WERI-Rb-1 (cell line): ENCODE measurements around the gene KCND2.

Experiments used
- DNase-seq: peaks from one replicate; pipeline ENCODE4 v3.0.0-alpha.2; 2020
- H3K27ac ChIP-seq: fragments of 250-450 bp; sonication (Bioruptor Pico); 2 replicates; pipeline ENCODE4 v1.5.1; 2020; ENCODE audit warnings: mild to moderate bottlenecking, moderate library complexity
- H3K27me3 ChIP-seq: fragments of 250-450 bp; sonication (Bioruptor Pico); 2 replicates; pipeline ENCODE4 v1.5.1; 2021; ENCODE audit warnings: mild to moderate bottlenecking, low read depth, moderate library complexity; ENCODE audit not compliant: insufficient read depth, severe bottlenecking
- H3K36me3 ChIP-seq: fragments of 250-450 bp; sonication (Bioruptor Pico); 2 replicates; pipeline ENCODE4 v1.5.1; 2020; ENCODE audit warnings: mild to moderate bottlenecking, moderate library complexity
- H3K4me3 ChIP-seq: 2 replicates; pipeline ENCODE4 v1.5.1; 2011; ENCODE audit warnings: low read depth, mild to moderate bottlenecking, control low read depth, low read length
- H3K9me3 ChIP-seq: fragments of 250-450 bp; sonication (Bioruptor Pico); 2 replicates; pipeline ENCODE4 v1.5.1; 2021; ENCODE audit warnings: mild to moderate bottlenecking, moderate library complexity; ENCODE audit not compliant: severe bottlenecking
- CTCF ChIP-seq: IDR thresholded peaks from 2 replicates; pipeline ENCODE4 v1.5.1; 2011; ENCODE audit warnings: low read depth, mild to moderate bottlenecking, control low read depth, inconsistent platforms, low read length

Gene KCND2

GRCh38 chr7:120502132-120502531 is 229.2 kb downstream of the KCND2 start:
- TF ChIP-seq CTCF: no peak
- H3K9me3 ChIP-seq: no peaks in the 10 kb centered on the region
- H3K4me3 ChIP-seq: no peak overlapping the region
- H3K36me3 ChIP-seq: no peaks in the 10 kb centered on the region
- no peak overlapping the region for H3K27ac ChIP-seq
- H3K27me3 ChIP-seq: no peaks in the 10 kb centered on the region
- no peak for DNase-seq

GRCh38 chr7:120502825-120503224 is 229.8 kb downstream of the KCND2 start:
- H3K36me3 ChIP-seq: no peaks in the 10 kb centered on the region
- no peak overlapping the region for H3K27ac ChIP-seq
- H3K27me3 ChIP-seq: no peaks in the 10 kb centered on the region
- no peak for DNase-seq
- H3K9me3 ChIP-seq: no peaks in the 10 kb centered on the region
- H3K4me3 ChIP-seq: no peak overlapping the region
- no peak for TF ChIP-seq CTCF

GRCh38 chr7:120504386-120504785 is 231.4 kb downstream of the KCND2 start:
- no peak for DNase-seq
- Histone ChIP-seq H3K4me3 (no peak overlapping the region), H3K27ac (no peak overlapping the region), H3K27me3 (no peaks in the 10 kb centered on the region), H3K9me3 (no peaks in the 10 kb centered on the region), H3K36me3 (no peaks in the 10 kb centered on the region)
- TF ChIP-seq CTCF: no peak

- DNase-seq: no peak
- Histone ChIP-seq H3K27ac (no peak overlapping the region), H3K36me3 (no peaks in the 10 kb centered on the region), H3K9me3 (no peaks in the 10 kb centered on the region), H3K27me3 (no peaks in the 10 kb centered on the region), H3K4me3 (no peak overlapping the region)
- TF ChIP-seq CTCF: no peak
These were observed 232.8 kb downstream of the KCND2 start for GRCh38 chr7:120505770-120506169.

GRCh38 chr7:120512701-120513100 is 239.7 kb downstream of the KCND2 start:
- H3K9me3 ChIP-seq: no peaks in the 10 kb centered on the region
- no peaks in the 10 kb centered on the region for H3K36me3 ChIP-seq
- H3K27ac ChIP-seq: no peak overlapping the region
- no peak for DNase-seq
- no peak for TF ChIP-seq CTCF
- H3K27me3 ChIP-seq: no peaks in the 10 kb centered on the region
- H3K4me3 ChIP-seq: no peak overlapping the region

GRCh38 chr7:120519224-120519623 is 246.2 kb downstream of the KCND2 start:
- Histone ChIP-seq H3K4me3 (no peak overlapping the region), H3K9me3 (no peaks in the 10 kb centered on the region), H3K27ac (no peak overlapping the region), H3K27me3 (no peaks in the 10 kb centered on the region), H3K36me3 (no peaks in the 10 kb centered on the region)
- DNase-seq: no peak
- TF ChIP-seq CTCF: no peak
